PFSK-1 (cell line): ENCODE measurements around the gene MYH14.

Source experiments
- FOXP2 ChIP-seq: optimal IDR thresholded peaks from 2 replicates; pipeline ENCODE3; 2011; ENCODE audit warnings: borderline replicate concordance, control low read depth, inconsistent platforms; ENCODE audit not compliant: insufficient read depth; ENCODE audit errors: extremely low read length, extremely low read depth
- POLR2AphosphoS5 ChIP-seq: IDR thresholded peaks from 2 replicates; pipeline ENCODE4 v1.6.1; 2012; ENCODE audit warnings: low read depth, mild to moderate bottlenecking, control low read depth, low read length, moderate library complexity
- SIN3A ChIP-seq: IDR thresholded peaks from 2 replicates; pipeline ENCODE4 v1.6.1; 2012; ENCODE audit warnings: mild to moderate bottlenecking, low read length, moderate library complexity, borderline replicate concordance; ENCODE audit not compliant: insufficient read depth
- TAF1 ChIP-seq: IDR thresholded peaks from 2 replicates; pipeline ENCODE4 v1.6.1; 2012; ENCODE audit warnings: low read length, control low read depth, borderline replicate concordance; ENCODE audit not compliant: insufficient read depth
- TF ChIP-seq, protein P1 (sequence below), 2 experiments: IDR thresholded peaks; 2 replicates each; pipeline versions ENCODE4 v1.6.1 to v1.8.0; 2011 to 2012; ENCODE audit warnings: low read depth in 2 of 2, low read length in 2 of 2, control low read depth in 1 of 2, inconsistent platforms in 1 of 2, mild to moderate bottlenecking in 1 of 2, moderate library complexity in 1 of 2; ENCODE audit not compliant: insufficient read depth in 1 of 2

MYH14 gene

GRCh38 chr19:50320051-50320450, 116.6 kb downstream of the MYH14 start:
- TF ChIP-seq, protein P1, sequence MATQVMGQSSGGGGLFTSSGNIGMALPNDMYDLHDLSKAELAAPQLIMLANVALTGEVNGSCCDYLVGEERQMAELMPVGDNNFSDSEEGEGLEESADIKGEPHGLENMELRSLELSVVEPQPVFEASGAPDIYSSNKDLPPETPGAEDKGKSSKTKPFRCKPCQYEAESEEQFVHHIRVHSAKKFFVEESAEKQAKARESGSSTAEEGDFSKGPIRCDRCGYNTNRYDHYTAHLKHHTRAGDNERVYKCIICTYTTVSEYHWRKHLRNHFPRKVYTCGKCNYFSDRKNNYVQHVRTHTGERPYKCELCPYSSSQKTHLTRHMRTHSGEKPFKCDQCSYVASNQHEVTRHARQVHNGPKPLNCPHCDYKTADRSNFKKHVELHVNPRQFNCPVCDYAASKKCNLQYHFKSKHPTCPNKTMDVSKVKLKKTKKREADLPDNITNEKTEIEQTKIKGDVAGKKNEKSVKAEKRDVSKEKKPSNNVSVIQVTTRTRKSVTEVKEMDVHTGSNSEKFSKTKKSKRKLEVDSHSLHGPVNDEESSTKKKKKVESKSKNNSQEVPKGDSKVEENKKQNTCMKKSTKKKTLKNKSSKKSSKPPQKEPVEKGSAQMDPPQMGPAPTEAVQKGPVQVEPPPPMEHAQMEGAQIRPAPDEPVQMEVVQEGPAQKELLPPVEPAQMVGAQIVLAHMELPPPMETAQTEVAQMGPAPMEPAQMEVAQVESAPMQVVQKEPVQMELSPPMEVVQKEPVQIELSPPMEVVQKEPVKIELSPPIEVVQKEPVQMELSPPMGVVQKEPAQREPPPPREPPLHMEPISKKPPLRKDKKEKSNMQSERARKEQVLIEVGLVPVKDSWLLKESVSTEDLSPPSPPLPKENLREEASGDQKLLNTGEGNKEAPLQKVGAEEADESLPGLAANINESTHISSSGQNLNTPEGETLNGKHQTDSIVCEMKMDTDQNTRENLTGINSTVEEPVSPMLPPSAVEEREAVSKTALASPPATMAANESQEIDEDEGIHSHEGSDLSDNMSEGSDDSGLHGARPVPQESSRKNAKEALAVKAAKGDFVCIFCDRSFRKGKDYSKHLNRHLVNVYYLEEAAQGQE (IDR thresholded peaks at IDR 0.05; ENCODE audit: insufficient read depth in 1 of 2, low read depth in 2 of 2, low read length in 2 of 2): no peak
- TF ChIP-seq FOXP2 (no peak), TAF1 (no peak), SIN3A (no peak), POLR2AphosphoS5 (no peak)

- TF ChIP-seq TAF1 (no peak), POLR2AphosphoS5 (no peak), FOXP2 (no peak), SIN3A (no peak)
- TF ChIP-seq, protein P1 (IDR thresholded peaks at IDR 0.05; ENCODE audit: insufficient read depth in 1 of 2, low read depth in 2 of 2, low read length in 2 of 2): no peak
These were observed 117.2 kb downstream of the MYH14 start for GRCh38 chr19:50320596-50320995.

DNA sequence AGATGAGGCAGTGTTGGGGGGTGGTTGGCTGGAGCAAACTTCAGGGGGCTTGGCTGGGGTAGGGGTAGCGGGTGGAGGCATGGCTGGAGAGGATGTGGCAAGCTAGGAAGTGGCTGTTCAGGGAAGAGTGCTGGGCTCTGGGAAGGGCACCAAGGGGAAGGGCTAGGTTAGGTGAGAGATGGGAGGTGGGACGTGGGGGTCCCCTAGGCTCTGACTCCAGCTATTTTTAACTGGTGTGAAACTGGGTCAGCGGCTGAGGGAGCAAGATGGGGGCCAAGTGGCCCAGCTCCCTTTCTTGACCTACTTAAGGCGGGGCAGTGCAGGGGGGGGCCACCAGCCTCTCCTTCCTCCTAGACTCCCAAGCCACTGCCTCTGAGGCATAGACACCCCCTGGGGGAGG, 118.4 kb downstream of the MYH14 start:
- no peak for TF ChIP-seq POLR2AphosphoS5
- TF ChIP-seq, protein P1 (IDR thresholded peaks at IDR 0.05; ENCODE audit: insufficient read depth in 1 of 2, low read depth in 2 of 2, low read length in 2 of 2): no peak
- TF ChIP-seq FOXP2: no peak
- no peak for TF ChIP-seq SIN3A
- no peak for TF ChIP-seq TAF1

- TF ChIP-seq, protein P1 (IDR thresholded peaks at IDR 0.05; ENCODE audit: insufficient read depth in 1 of 2, low read depth in 2 of 2, low read length in 2 of 2): no peak
- TF ChIP-seq POLR2AphosphoS5: no peak
- no peak for TF ChIP-seq SIN3A
- no peak for TF ChIP-seq TAF1
- no peak for TF ChIP-seq FOXP2
These were observed 118.8 kb downstream of the MYH14 start for GRCh38 chr19:50322234-50322633.
